ENCODE results near the gene IFIT1B. TPM values are rescaled to one million over a fixed set of nuclear protein-coding genes. Genes with fewer than 3 reads are reported as not detected.

Gene IFIT1B
- total RNA-seq, 4 donors from 2014 or later = not detected

DNA sequence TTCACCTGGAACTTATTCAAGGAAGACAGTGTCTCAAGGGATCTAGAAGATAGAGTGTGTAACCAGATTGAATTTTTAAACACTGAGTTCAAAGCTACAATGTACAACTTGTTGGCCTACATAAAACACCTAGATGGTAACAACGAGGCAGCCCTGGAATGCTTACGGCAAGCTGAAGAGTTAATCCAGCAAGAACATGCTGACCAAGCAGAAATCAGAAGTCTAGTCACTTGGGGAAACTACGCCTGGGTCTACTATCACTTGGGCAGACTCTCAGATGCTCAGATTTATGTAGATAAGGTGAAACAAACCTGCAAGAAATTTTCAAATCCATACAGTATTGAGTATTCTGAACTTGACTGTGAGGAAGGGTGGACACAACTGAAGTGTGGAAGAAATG, 39.1 kb upstream of the IFIT1B start:
- no peak for DNase-seq
- intact Hi-C loops (cut with DNase I; ENCODE audit: low total_unique reads) (no loop called here), in situ Hi-C loops (cut with MboI; ENCODE audit: low pct_ligation_motif_present in 1 of 4, low pct_unique_long_range_greater_than_20kb in 1 of 4, low sequenced_read_pairs in 3 of 4) (no loop called here)
- peaks cover 0 to 13% (median 2%) of the 10 kb centered on the region in 4 donors for H3K4me1 ChIP-seq
- no peak overlapping the region for H3K27ac ChIP-seq
- no peak overlapping the region for H3K4me3 ChIP-seq
- H3K36me3 ChIP-seq = peaks cover 0 to 11% (median 0%) of the 10 kb centered on the region in 4 donors
- H3K9me3 ChIP-seq = no peaks in the 10 kb centered on the region
- no peaks in the 10 kb centered on the region for H3K27me3 ChIP-seq
- TF ChIP-seq POLR2A (IDR thresholded peaks at IDR 0.05) (no peak), EP300 (IDR thresholded peaks at IDR 0.05; ENCODE audit: low read depth) (no peak), POLR2AphosphoS5 (IDR thresholded peaks at IDR 0.05) (no peak)
- TF ChIP-seq, protein P1, sequence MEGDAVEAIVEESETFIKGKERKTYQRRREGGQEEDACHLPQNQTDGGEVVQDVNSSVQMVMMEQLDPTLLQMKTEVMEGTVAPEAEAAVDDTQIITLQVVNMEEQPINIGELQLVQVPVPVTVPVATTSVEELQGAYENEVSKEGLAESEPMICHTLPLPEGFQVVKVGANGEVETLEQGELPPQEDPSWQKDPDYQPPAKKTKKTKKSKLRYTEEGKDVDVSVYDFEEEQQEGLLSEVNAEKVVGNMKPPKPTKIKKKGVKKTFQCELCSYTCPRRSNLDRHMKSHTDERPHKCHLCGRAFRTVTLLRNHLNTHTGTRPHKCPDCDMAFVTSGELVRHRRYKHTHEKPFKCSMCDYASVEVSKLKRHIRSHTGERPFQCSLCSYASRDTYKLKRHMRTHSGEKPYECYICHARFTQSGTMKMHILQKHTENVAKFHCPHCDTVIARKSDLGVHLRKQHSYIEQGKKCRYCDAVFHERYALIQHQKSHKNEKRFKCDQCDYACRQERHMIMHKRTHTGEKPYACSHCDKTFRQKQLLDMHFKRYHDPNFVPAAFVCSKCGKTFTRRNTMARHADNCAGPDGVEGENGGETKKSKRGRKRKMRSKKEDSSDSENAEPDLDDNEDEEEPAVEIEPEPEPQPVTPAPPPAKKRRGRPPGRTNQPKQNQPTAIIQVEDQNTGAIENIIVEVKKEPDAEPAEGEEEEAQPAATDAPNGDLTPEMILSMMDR (IDR thresholded peaks at IDR 0.05) = no peak
- WGBS, 2 donors (ENCODE audit: low coverage in 1 of 2) = 92 to 100% methylated on average over 2 to 3 of the region's 3 CpGs

DNA sequence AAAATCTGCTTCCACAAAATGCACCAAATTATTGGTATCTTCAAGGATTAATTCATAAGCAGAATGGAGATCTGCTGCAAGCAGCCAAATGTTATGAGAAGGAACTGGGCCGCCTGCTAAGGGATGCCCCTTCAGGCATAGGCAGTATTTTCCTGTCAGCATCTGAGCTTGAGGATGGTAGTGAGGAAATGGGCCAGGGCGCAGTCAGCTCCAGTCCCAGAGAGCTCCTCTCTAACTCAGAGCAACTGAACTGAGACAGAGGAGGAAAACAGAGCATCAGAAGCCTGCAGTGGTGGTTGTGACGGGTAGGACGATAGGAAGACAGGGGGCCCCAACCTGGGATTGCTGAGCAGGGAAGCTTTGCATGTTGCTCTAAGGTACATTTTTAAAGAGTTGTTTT, 38.0 kb upstream of the IFIT1B start:
- Histone ChIP-seq H3K36me3 (peaks cover 0 to 11% (median 0%) of the 10 kb centered on the region in 4 donors), H3K27ac (no peak overlapping the region), H3K4me3 (no peak overlapping the region), H3K27me3 (no peaks in the 10 kb centered on the region), H3K4me1 (peaks cover 0 to 3% (median 0%) of the 10 kb centered on the region in 4 donors), H3K9me3 (no peaks in the 10 kb centered on the region)
- DNase-seq = no peak
- 95 to 100% methylated on average over 2 to 4 of the region's 4 CpGs for WGBS, 2 donors (ENCODE audit: low coverage in 1 of 2)
- in situ Hi-C loops (cut with MboI; ENCODE audit: low pct_ligation_motif_present in 1 of 4, low pct_unique_long_range_greater_than_20kb in 1 of 4, low sequenced_read_pairs in 3 of 4) (no loop called here), intact Hi-C loops (cut with DNase I; ENCODE audit: low total_unique reads) (no loop called here)
- no peak for TF ChIP-seq POLR2A (IDR thresholded peaks at IDR 0.05)
- TF ChIP-seq POLR2AphosphoS5 (IDR thresholded peaks at IDR 0.05) = no peak
- no peak for TF ChIP-seq EP300 (IDR thresholded peaks at IDR 0.05; ENCODE audit: low read depth)
- TF ChIP-seq, protein P1 (IDR thresholded peaks at IDR 0.05) = no peak

DNA sequence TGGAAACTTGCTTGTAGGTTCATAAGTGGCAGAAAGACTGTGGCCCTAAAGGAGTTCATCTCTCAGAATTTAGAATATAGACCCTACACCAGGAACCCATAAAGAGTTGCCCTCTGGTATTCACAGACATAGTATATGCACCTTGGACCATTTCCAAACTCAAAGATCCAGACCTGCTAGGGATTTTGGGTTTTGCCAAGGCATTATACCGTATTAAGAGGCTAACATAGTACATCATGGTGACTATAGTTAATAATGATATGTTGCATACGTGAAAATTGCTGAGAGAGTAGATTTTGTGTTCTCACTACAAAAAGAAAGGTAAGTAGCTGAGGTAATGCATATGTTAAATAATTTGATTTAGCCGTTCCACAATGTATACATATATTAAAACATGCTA, 36.2 kb upstream of the IFIT1B start:
- no peak for DNase-seq
- Histone ChIP-seq H3K4me1 (peaks cover 0 to 10% (median 6%) of the 10 kb centered on the region in 4 donors), H3K36me3 (peaks cover 0 to 11% (median 0%) of the 10 kb centered on the region in 4 donors), H3K9me3 (no peaks in the 10 kb centered on the region), H3K4me3 (no peak overlapping the region), H3K27ac (no peak overlapping the region), H3K27me3 (no peaks in the 10 kb centered on the region)
- WGBS, 2 donors (ENCODE audit: low coverage in 1 of 2) = 90 to 91% methylated on average over 2 to 3 of the region's 3 CpGs
- TF ChIP-seq POLR2A (IDR thresholded peaks at IDR 0.05) (no peak), POLR2AphosphoS5 (IDR thresholded peaks at IDR 0.05) (no peak), EP300 (IDR thresholded peaks at IDR 0.05; ENCODE audit: low read depth) (no peak)
- TF ChIP-seq, protein P1 (IDR thresholded peaks at IDR 0.05) = no peak
- intact Hi-C loops (cut with DNase I; ENCODE audit: low total_unique reads) (no loop called here), in situ Hi-C loops (cut with MboI; ENCODE audit: low pct_ligation_motif_present in 1 of 4, low pct_unique_long_range_greater_than_20kb in 1 of 4, low sequenced_read_pairs in 3 of 4) (no loop called here)

DNA sequence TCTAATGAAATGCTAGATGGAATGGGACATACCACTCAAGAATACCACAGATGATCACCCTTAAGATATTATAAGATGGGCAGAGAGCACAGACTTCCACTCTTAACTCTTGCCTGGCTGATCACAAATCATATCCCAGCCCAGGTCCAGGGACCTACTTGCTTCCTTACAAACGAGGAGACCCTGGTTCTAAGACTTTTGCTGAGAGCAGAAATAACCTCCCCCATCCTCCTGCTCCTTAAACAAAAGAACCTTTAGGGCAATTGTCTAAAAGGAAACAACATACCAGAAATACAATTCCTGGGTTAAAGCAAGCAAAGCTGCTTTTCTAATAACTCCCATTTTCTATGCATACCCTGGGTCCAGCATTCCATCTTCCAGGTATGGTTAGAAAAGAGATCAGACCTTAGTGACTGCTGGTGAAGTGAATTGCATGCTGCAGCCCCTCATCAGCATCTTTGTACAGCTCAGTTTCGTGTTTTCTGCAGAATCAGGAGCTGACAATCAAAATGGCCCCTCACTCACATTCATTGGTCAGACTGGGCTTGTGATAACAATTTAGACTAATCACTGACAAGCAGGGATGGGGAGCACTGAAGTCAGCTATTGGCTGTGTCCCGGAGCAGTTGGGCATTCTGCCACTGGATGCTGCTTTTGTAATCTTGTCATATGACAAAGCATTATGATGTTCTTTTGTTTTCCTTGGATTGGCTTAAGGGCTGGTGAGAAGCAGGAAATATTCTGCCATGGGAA, 35.5 kb upstream of the IFIT1B start:
- TF ChIP-seq EP300 (IDR thresholded peaks at IDR 0.05; ENCODE audit: low read depth) (no peak), POLR2AphosphoS5 (IDR thresholded peaks at IDR 0.05) (no peak), POLR2A (IDR thresholded peaks at IDR 0.05) (no peak)
- TF ChIP-seq, protein P1 (IDR thresholded peaks at IDR 0.05) = no peak
- H3K27ac ChIP-seq = no peak overlapping the region
- no peak for DNase-seq

More for the DNA sequence above, 35.5 kb upstream of the IFIT1B start:
- H3K9me3 ChIP-seq = no peaks in the 10 kb centered on the region
- peaks cover 0 to 13% (median 7%) of the 10 kb centered on the region in 4 donors for H3K4me1 ChIP-seq
- WGBS, 2 donors (ENCODE audit: low coverage in 1 of 2) = 82% methylated on average over 3 of the region's 3 CpGs; no CpG with 5 or more reads in 1 of the 2 donors
- intact Hi-C loops (cut with DNase I; ENCODE audit: low total_unique reads) = no loop called here
- H3K36me3 ChIP-seq = peaks cover 0 to 11% (median 0%) of the 10 kb centered on the region in 4 donors
- in situ Hi-C loops (cut with MboI; ENCODE audit: low pct_ligation_motif_present in 1 of 4, low pct_unique_long_range_greater_than_20kb in 1 of 4, low sequenced_read_pairs in 3 of 4) = no loop called here
- H3K4me3 ChIP-seq = no peak overlapping the region
- no peaks in the 10 kb centered on the region for H3K27me3 ChIP-seq

All from transverse colon (tissue), 4 donors.